Measurements from ENCODE around the gene HOXD9.

Gene HOXD9

GRCh38 chr2:176171351-176172006, 49.0 kb downstream of the HOXD9 start:
- no peak for DNase-seq

DNA sequence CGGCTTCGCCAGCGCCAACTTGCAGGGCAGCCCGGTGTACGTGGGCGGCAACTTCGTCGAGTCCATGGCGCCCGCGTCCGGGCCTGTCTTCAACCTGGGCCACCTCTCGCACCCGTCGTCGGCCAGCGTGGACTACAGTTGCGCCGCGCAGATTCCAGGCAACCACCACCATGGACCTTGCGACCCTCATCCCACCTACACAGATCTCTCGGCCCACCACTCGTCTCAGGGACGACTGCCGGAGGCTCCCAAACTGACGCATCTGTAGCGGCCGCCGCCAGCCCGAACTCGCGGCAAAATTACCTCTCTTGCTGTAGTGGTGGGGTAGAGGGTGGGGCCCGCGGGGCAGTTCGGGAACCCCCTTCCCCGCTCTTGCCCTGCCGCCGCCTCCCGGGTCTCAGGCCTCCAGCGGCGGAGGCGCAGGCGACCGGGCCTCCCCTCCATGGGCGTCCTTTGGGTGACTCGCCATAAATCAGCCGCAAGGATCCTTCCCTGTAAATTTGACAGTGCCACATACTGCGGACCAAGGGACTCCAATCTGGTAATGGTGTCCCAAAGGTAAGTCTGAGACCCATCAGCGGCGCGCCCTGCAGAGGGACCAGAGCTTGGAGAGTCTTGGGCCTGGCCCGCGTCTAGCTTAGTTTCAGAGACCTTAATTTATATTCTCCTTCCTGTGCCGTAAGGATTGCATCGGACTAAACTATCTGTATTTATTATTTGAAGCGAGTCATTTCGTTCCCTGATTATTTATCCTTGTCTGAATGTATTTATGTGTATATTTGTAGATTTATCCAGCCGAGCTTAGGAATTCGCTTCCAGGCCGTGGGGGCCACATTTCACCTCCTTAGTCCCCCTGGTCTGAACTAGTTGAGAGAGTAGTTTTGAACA, 49.7 kb downstream of the HOXD9 start:
- no peak for DNase-seq

GRCh38 chr2:176172895-176173566, 50.5 kb downstream of the HOXD9 start:
- DNase-seq, result no peak

DNA sequence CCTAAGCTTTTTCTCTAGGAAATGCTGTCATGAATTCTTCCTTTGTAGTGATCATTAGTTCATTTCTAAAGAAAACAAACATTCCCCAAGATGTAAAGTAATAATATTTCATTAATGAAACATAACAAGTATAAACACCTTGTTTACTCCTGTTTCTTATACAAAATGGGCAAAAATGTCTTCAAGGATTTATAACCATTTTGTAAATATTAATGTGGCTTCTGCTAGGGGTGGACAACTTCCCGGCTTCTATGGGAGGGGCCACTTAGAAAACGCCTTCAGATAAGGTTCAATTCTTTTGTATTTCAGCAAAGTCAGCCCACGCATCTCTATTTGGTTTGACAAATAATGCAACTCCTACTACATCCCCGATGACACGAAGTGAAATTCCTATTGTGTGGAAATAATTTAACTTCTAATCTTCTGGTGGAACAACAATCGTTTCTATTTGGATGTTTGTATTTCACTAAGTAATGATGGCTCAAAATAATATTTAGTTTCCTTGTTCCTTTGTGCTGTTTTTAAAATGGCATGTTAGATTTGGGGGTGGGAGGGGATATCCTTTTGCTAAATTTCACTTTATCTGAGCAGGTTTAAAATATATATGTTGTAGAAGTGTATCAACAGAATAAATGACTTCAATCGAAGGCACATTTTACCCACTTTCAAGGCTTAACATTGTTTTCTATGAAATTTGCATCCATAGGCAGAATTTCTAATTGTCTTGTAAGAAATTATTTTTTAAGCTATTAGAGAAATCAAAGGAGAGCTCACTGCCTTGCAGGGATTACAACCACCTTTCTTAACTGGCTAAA, 51.3 kb downstream of the HOXD9 start:
- no peak for DNase-seq

- no peak for DNase-seq
Measured at GRCh38 chr2:176174382-176174823, 51.9 kb downstream of the HOXD9 start.

Measured in NCI-H1436 (cell line).